IMR-90 (cell line): Measurements from ENCODE around the gene INPP4A. TPM values are rescaled to one million over a fixed set of nuclear protein-coding genes. Genes with fewer than 3 reads are reported as not detected.

Experiments
- ATAC-seq: fragments of 200-7000 bp; cut with Tn5 transposase; 2 replicates; pipeline ENCODE4 v1.9.1; 2020; ENCODE audit warnings: low read depth, mild to moderate bottlenecking, moderate library complexity
- BruUV-seq: library from RNA; stranded (reverse); fragments of 400-500 nt; replicated peaks from 2 replicates; lab custom pipeline; 2021; lab: Mats Ljungman, UMichigan
- CTCF ChIA-PET: fragments of 300-600 bp; formaldehyde crosslinking; extraction: SDS; loops from one replicate; lab custom pipeline; 2021; ENCODE audit warnings: antibody characterized with exemption; lab: Yijun Ruan, JAX
- POLR2A ChIA-PET: fragments of 300-600 bp; sonication (Branson Sonifier 250); formaldehyde crosslinking; loops from one replicate; lab custom pipeline; 2022; ENCODE audit warnings: antibody characterized with exemption; ENCODE audit not compliant: unreplicated experiment; lab: Charles Lee
- DNase-seq: peaks from one replicate; pipeline ENCODE4 v3.0.0; 2013
- H2AFZ ChIP-seq: replicated peaks from 2 replicates; pipeline ENCODE3; 2013; ENCODE audit warnings: low read length, mild to moderate bottlenecking; ENCODE audit not compliant: poor library complexity
- H2AK5ac ChIP-seq: 2 replicates; pipeline ENCODE4 v1.6.1; 2013; ENCODE audit warnings: low read depth, low read length, inconsistent platforms
- H2AK9ac ChIP-seq: replicated peaks from 2 replicates; pipeline ENCODE3; 2013; ENCODE audit warnings: mild to moderate bottlenecking, low read depth, low read length, moderate library complexity; ENCODE audit not compliant: poor library complexity
- H2BK120ac ChIP-seq: 2 replicates; pipeline ENCODE4 v1.6.1; 2013; ENCODE audit warnings: low read depth, low read length, inconsistent platforms
- H2BK15ac ChIP-seq: 3 replicates; pipeline ENCODE4 v1.6.1; 2013; ENCODE audit warnings: low read depth, low read length, inconsistent platforms
- H2BK20ac ChIP-seq: 2 replicates; pipeline ENCODE4 v1.6.1; 2013; ENCODE audit warnings: low read depth, mild to moderate bottlenecking, inconsistent platforms, low read length, moderate library complexity
- H2BK5ac ChIP-seq: 2 replicates; pipeline ENCODE4 v1.6.1; 2013; ENCODE audit warnings: mild to moderate bottlenecking, low read depth, low read length, inconsistent platforms; ENCODE audit not compliant: poor library complexity, severe bottlenecking
- H3K14ac ChIP-seq: replicated peaks from 2 replicates; pipeline ENCODE4 v1.6.1; 2013; ENCODE audit warnings: low read depth, low read length, inconsistent platforms
- H3K18ac ChIP-seq: 2 replicates; pipeline ENCODE4 v1.6.1; 2013; ENCODE audit warnings: low read depth, low read length, control low read depth
- H3K23ac ChIP-seq: 2 replicates; pipeline ENCODE4 v1.6.1; 2013; ENCODE audit warnings: low read depth, low read length, inconsistent platforms
- H3K27ac ChIP-seq: 2 replicates; pipeline ENCODE4 v1.5.1; 2013; ENCODE audit warnings: mild to moderate bottlenecking, control low read depth, low read length; ENCODE audit not compliant: insufficient read depth
- H3K27me3 ChIP-seq: 2 replicates; pipeline ENCODE4 v1.6.1; 2013; ENCODE audit warnings: low read length; ENCODE audit not compliant: control insufficient read depth, insufficient read depth
- H3K36me3 ChIP-seq: 2 replicates; pipeline ENCODE4 v1.6.1; 2013; ENCODE audit warnings: low read length, mixed read lengths; ENCODE audit not compliant: control insufficient read depth, insufficient read depth
- H3K4ac ChIP-seq: 2 replicates; pipeline ENCODE4 v1.6.1; 2013; ENCODE audit warnings: low read depth, low read length, inconsistent platforms
- H3K4me1 ChIP-seq: 2 replicates; pipeline ENCODE4 v1.6.1; 2013; ENCODE audit warnings: low read length, mixed read lengths; ENCODE audit not compliant: control insufficient read depth, insufficient read depth
- H3K4me2 ChIP-seq: 2 replicates; pipeline ENCODE4 v1.6.1; 2013; ENCODE audit warnings: low read depth, mild to moderate bottlenecking, control low read depth, low read length, moderate library complexity
- H3K4me3 ChIP-seq: 2 replicates; pipeline ENCODE4 v1.5.1; 2013; ENCODE audit warnings: low read depth, mild to moderate bottlenecking, control low read depth, low read length, moderate library complexity; ENCODE audit not compliant: insufficient read depth
- H3K56ac ChIP-seq: 2 replicates; pipeline ENCODE4 v1.6.1; 2013; ENCODE audit warnings: low read length, inconsistent platforms; ENCODE audit not compliant: insufficient read depth; ENCODE audit errors: extremely low read depth
- H3K79me1 ChIP-seq, 2 experiments: 2 replicates each; pipeline ENCODE4 v1.6.1; 2013; ENCODE audit warnings: low read length in 2 of 2, inconsistent platforms in 1 of 2, low read depth in 1 of 2
- H3K9ac ChIP-seq: 2 replicates; pipeline ENCODE4 v1.6.1; 2013; ENCODE audit warnings: low read depth, low read length, control low read depth
- H3K9me1 ChIP-seq: 2 replicates; pipeline ENCODE4 v1.6.1; 2013; ENCODE audit warnings: low read length, inconsistent platforms; ENCODE audit not compliant: insufficient read depth
- H3K9me3 ChIP-seq: 2 replicates; pipeline ENCODE4 v1.6.1; 2013; ENCODE audit warnings: low read length; ENCODE audit not compliant: control insufficient read depth, insufficient read depth
- H4K20me1 ChIP-seq: 2 replicates; pipeline ENCODE4 v1.6.1; 2013; ENCODE audit warnings: low read length, inconsistent platforms; ENCODE audit not compliant: insufficient read depth
- H4K5ac ChIP-seq: 2 replicates; pipeline ENCODE4 v1.6.1; 2013; ENCODE audit warnings: mild to moderate bottlenecking, low read depth, low read length, control low read depth
- H4K8ac ChIP-seq, 2 experiments: 2 replicates each; pipeline ENCODE4 v1.6.1; 2013; ENCODE audit warnings: low read depth in 2 of 2, low read length in 2 of 2, control low read depth in 1 of 2, inconsistent platforms in 1 of 2
- H4K91ac ChIP-seq: 2 replicates; pipeline ENCODE4 v1.6.1; 2013; ENCODE audit warnings: low read depth, low read length, inconsistent platforms; ENCODE audit not compliant: insufficient read depth
- BHLHE40 ChIP-seq: fragments of 150-350 bp; IDR thresholded peaks from 2 replicates; pipeline ENCODE4 v1.6.1; 2016; ENCODE audit warnings: mild to moderate bottlenecking, low read depth, low read length
- CEBPB ChIP-seq: IDR thresholded peaks from 2 replicates; pipeline ENCODE4 v1.6.1; 2012; ENCODE audit warnings: low read depth, low read length, improper control_type of control experiment
- FOS ChIP-seq: fragments of 150-350 bp; IDR thresholded peaks from 2 replicates; pipeline ENCODE4 v1.6.1; 2016; ENCODE audit warnings: low read depth, low read length
- MAFK ChIP-seq: IDR thresholded peaks from 2 replicates; pipeline ENCODE4 v1.6.1; 2012; ENCODE audit warnings: low read depth, low read length, improper control_type of control experiment
- MAZ ChIP-seq: IDR thresholded peaks from 2 replicates; pipeline ENCODE4 v1.6.1; 2012; ENCODE audit warnings: low read depth, mild to moderate bottlenecking, low read length, improper control_type of control experiment, moderate library complexity, borderline replicate concordance
- NFE2L2 ChIP-seq: fragments of 150-350 bp; IDR thresholded peaks from 2 replicates; pipeline ENCODE4 v1.6.1; 2016; ENCODE audit warnings: low read depth, mild to moderate bottlenecking, low read length
- POLR2A ChIP-seq: IDR thresholded peaks from 2 replicates; pipeline ENCODE4 v1.6.1; 2012; ENCODE audit warnings: mild to moderate bottlenecking, low read depth, low read length
- RAD21 ChIP-seq: IDR thresholded peaks from 2 replicates; pipeline ENCODE4 v1.6.1; 2012; ENCODE audit warnings: low read length, improper control_type of control experiment
- RCOR1 ChIP-seq: IDR thresholded peaks from 2 replicates; pipeline ENCODE4 v1.6.1; 2012; ENCODE audit warnings: mild to moderate bottlenecking, low read length, improper control_type of control experiment; ENCODE audit not compliant: insufficient replicate concordance
- RFX5 ChIP-seq: IDR thresholded peaks from 2 replicates; pipeline ENCODE4 v1.8.0; 2012; ENCODE audit warnings: low read depth, mild to moderate bottlenecking, low read length, moderate library complexity
- WGBS, 2 experiments: methylation state at CpG; one replicate each; pipeline versions ENCODE4 v1.1.5 to v1.1.7; 2013; ENCODE audit warnings: missing lambda C conversion rate in 2 of 2; ENCODE audit not compliant: insufficient read length in 1 of 2; ENCODE audit errors: extremely low coverage in 2 of 2; 5-methylcytosine and 5-hydroxymethylcytosine counted together
- dilution Hi-C: fragments of 300-500 bp; cut with HindIII; formaldehyde crosslinking; loops from one replicate; pipeline ENCODE4 v1.14.3; 2018; ENCODE audit warnings: low sequenced_read_pairs; ENCODE audit not compliant: unreplicated experiment
- in situ Hi-C: fragments of 300-500 bp; cut with MboI; formaldehyde crosslinking; loops from 3 replicates; pipeline ENCODE4 v1.14.3; 2019; ENCODE audit warnings: low sequenced_read_pairs, inconsistent platforms, mixed read lengths
- intact Hi-C: fragments of 100-400 bp; cut with micrococcal nuclease; formaldehyde crosslinking; loops from 2 replicates; pipeline ENCODE4 v1.10.0; 2022
- polyA plus RNA-seq, 3 experiments: library from polyadenylated mRNA; depleted of rRNA; stranded (reverse); fragments of >200 nt; gene quantifications; 2 replicates each; pipeline ENCODE4 v1.2.3, GENCODE V29; 2012; ENCODE audit warnings: low replicate concordance in 1 of 3
- total RNA-seq: library from RNA; depleted of rRNA; stranded (reverse); fragments of >200 nt; gene quantifications from 2 replicates; pipeline ENCODE4 v1.2.3, GENCODE V29; 2012
- TF ChIP-seq, protein P1 (sequence below): fragments of 150-350 bp; IDR thresholded peaks from 2 replicates; pipeline ENCODE4 v1.6.1; 2017; ENCODE audit warnings: mild to moderate bottlenecking, antibody characterized with exemption, low read length, low read depth
- TF ChIP-seq, protein P2 (sequence below): conservative IDR thresholded peaks from 2 replicates; pipeline ENCODE4 v1.5.1; 2012; ENCODE audit warnings: mild to moderate bottlenecking, low read depth, low read length, improper control_type of control experiment

INPP4A gene
- total and polyA plus RNA-seq, 2 of the 4 experiments (the other 2 are of a cell fraction) = 14.5 to 27.1 TPM

DNA sequence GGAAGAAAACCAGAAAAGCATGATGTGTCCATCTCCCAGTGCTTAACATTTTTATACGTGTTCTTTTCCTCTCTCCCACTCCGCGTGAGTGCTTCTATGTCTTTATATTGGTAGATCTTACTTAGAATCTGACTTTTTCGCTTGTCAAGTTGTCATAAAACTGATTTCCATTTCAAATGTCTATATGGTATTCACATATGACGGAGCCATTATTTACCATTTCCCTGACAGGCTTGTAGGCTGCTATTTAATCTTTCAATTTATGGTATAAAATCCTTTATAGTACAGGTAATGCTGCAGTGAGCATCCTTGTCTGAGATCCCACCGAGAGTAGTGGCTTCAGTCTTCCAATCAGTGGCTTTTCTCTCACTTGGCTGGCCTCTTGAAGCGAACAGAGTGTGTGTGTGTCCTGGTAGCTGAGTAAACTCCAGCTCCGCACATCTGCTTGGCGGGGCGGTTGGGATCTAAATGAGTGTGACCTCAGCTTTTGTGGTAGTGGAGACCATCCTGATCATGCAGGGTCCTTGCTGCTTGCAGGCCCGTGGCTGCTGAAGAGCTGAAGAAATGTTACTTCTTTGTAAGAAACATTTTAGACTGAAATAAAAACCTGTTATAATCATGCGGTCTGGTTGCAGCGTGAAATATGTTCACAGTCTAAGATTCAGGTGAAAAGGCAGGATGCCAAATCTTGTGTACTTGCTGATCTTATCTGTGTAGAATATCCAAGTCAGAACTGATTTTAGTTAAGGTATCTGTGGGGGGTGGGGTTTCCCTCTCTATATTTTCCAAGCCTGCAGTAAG, 40.2 kb downstream of the INPP4A start:
- Histone ChIP-seq H3K4me2 (no peak overlapping the region), H3K79me1 (peaks cover 33 to 71% of the 10 kb centered on the region in 2 experiments), H2AFZ (no peak overlapping the region), H4K91ac (no peak overlapping the region), H3K56ac (no peak overlapping the region), H4K5ac (no peak overlapping the region), H3K9me1 (peaks cover 7% of the 10 kb centered on the region; the same call in 1 of the 2 replicates), H2BK5ac (no peak overlapping the region), H2AK5ac (no peak overlapping the region), H3K9ac (no peak overlapping the region), H3K36me3 (no peaks in the 10 kb centered on the region), H2BK120ac (no peak overlapping the region), H2BK20ac (no peak overlapping the region), H3K27ac (no peak overlapping the region), H3K27me3 (no peaks in the 10 kb centered on the region), H4K20me1 (peaks cover 68% of the 10 kb centered on the region), H2BK15ac (no peak overlapping the region), H3K4ac (no peak overlapping the region), H2AK9ac (no peak overlapping the region), H3K4me3 (no peak overlapping the region), H3K9me3 (no peaks in the 10 kb centered on the region), H3K18ac (no peak overlapping the region), H3K4me1 (peaks cover 4% of the 10 kb centered on the region), H3K23ac (no peak overlapping the region), H3K14ac (no peak overlapping the region), H4K8ac (no peak overlapping the region)
- POLR2A ChIA-PET = no interaction called here
- DNase-seq = no peak
- TF ChIP-seq RAD21 (no peak), BHLHE40 (no peak), RCOR1 (no peak), FOS (no peak), MAZ (no peak), POLR2A (no peak), RFX5 (no peak), MAFK (no peak), CEBPB (no peak), NFE2L2 (no peak)
- TF ChIP-seq, protein P1, sequence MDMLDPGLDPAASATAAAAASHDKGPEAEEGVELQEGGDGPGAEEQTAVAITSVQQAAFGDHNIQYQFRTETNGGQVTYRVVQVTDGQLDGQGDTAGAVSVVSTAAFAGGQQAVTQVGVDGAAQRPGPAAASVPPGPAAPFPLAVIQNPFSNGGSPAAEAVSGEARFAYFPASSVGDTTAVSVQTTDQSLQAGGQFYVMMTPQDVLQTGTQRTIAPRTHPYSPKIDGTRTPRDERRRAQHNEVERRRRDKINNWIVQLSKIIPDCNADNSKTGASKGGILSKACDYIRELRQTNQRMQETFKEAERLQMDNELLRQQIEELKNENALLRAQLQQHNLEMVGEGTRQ = no peak
- TF ChIP-seq, protein P2, sequence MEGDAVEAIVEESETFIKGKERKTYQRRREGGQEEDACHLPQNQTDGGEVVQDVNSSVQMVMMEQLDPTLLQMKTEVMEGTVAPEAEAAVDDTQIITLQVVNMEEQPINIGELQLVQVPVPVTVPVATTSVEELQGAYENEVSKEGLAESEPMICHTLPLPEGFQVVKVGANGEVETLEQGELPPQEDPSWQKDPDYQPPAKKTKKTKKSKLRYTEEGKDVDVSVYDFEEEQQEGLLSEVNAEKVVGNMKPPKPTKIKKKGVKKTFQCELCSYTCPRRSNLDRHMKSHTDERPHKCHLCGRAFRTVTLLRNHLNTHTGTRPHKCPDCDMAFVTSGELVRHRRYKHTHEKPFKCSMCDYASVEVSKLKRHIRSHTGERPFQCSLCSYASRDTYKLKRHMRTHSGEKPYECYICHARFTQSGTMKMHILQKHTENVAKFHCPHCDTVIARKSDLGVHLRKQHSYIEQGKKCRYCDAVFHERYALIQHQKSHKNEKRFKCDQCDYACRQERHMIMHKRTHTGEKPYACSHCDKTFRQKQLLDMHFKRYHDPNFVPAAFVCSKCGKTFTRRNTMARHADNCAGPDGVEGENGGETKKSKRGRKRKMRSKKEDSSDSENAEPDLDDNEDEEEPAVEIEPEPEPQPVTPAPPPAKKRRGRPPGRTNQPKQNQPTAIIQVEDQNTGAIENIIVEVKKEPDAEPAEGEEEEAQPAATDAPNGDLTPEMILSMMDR = no peak
- no CpG with 5 or more reads among the region's 13 CpGs for WGBS, 2 experiments
- dilution Hi-C loops (no loop called here), intact Hi-C loops (no loop called here), in situ Hi-C loops (no loop called here)
- no TSS peak for BruUV-seq
- CTCF ChIA-PET = no interaction called here
- no peak for ATAC-seq
